GM18861 (cell line): ENCODE measurements around the gene ARRDC3.
"Not testable (repeated sequence)": the region's sequence is repeated elsewhere in the genome, so short reads cannot be mapped to it uniquely, and the experiment has no call there.

Experiments
- ATAC-seq: cut with Tn5 transposase; IDR thresholded peaks from one replicate; pipeline ENCODE4 v1.9.1; 2021; ENCODE audit not compliant: unreplicated experiment

Gene ARRDC3

GRCh38 chr5:91361790-91362189 is 21.3 kb downstream of the ARRDC3 start:
- ATAC-seq, result no peak

DNA sequence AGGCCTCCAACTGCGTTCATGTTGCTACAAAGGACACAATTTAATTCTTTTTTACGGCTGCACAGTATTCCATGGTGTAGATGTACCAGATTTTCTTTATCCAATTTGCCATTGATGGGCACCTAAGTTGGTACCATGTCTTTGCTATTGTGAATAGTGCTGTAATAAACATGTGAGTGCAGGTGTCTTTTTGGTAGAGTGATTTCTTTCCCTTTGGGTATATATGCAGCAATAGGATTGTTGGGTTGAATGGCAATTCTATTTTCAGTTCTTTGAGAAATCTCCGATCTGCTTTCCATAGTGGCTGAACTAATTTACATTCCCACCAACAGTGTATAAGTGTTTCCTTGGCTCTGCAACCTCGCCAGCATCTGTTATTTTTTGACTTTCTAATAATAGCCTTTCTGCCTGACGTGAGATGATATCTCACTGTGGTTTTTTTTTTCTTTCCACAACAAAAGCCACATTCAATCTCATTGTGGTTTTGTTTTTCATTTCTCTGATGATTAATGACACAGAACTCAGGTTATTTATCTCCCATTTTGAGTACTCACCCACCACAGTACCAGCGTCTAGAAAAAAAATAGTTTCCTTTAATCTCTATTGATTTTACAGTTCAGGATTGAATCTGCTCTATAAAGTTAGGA is 21.9 kb downstream of the ARRDC3 start:
- peak; percentile 84 for ATAC-seq

DNA sequence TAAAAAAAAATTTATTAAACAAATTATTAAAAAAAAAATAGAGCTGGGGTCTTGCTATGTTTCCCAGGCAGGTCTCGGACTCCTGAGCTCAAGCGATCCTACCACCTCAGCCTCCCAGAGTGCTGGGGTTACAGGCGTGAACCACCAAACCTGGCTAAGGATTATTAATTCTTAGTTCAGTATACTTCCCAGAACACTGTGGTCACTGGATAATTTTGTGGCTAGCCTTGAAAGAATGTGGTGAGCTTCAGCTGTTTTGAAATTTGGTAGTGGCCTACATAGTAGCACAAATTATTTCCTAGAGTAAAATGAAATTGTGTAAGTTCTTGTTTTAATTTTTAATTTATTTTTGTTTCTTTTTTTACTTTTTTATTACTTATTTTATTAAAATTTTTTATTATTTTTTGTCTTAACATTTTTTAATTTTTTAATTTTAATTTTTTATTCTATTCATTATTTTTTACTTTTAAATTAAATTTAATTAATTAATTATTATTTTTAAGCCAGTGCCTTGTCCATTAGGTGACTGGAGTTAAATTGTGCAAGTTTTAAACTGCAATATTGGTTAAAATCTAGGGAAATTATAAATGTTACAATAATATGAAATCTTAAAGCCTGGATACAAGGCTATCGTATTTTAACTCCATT is 23.0 kb downstream of the ARRDC3 start:
- ATAC-seq, result no peak

GRCh38 chr5:91357806-91358205 is 25.3 kb downstream of the ARRDC3 start:
- ATAC-seq, result no peak

GRCh38 chr5:91357012-91357634 is 26.0 kb downstream of the ARRDC3 start:
- ATAC-seq, result no peak

GRCh38 chr5:91354867-91355266 is 28.2 kb downstream of the ARRDC3 start:
- ATAC-seq, result not testable (repeated sequence)

DNA sequence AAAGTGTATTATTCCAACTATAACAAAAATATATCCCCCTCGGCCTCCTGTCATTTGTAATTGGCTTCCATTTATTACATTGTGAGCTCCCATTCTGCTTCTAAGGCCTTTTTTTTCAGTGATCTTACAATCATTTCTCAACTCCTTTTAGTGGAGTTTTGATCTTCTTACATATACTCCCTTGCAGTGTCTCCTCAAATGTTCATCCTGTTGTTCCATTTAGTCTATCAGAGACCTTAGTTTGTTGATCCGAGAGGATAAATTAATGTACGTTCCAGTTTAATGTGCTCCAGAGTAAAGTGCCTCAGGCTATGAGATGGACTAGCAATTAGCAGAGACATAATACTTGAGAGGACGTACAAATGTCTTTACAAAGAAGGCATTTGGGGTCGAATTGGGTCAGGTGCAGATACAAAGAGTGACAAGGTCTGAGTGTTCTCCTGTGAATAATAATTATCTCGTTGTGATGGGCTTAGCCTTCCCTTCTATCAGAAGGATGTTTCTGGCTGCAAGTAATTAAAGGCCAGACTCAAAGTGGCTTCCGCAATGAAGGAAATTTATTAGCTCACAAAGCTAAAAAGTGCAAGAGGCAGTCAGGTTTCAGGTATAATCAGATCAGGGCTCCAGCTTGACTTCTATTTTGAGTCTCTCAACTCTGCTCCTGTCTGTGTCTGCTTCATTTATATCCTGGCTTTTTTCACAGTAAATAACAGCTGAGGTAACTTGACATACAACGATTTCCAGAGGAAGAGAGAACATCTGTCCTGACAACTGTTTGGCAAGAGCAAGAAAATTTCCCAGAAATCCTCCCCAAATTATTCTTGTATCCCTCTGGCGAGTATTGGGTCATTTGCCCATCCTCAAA is 30.1 kb downstream of the ARRDC3 start:
- ATAC-seq, result no peak

DNA sequence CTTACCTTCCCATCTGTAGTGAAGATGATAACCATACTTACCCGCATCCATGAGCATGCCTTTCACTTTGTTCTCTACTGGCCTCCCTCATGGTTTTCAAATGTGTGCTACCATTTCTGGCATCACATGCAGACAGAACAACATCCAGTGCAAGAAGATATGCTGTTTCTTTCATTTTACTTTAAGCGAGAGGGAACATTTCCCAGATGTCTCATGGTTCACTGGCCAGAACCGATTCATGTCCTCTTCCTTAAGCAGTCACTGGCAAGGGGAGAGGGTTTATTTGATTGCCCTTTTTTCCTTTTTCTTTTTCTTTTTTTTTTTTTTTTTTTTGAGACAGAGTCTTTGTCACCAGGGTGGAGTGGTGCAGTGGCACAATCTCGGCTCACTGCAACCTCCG is 37.7 kb downstream of the ARRDC3 start:
- no peak for ATAC-seq

- ATAC-seq, result not testable (repeated sequence)
Measured at GRCh38 chr5:91344661-91345200, 38.4 kb downstream of the ARRDC3 start.

- ATAC-seq, result no peak
Measured at GRCh38 chr5:91343916-91344315, 39.2 kb downstream of the ARRDC3 start.

GRCh38 chr5:91342931-91343330 is 40.2 kb downstream of the ARRDC3 start:
- not testable (repeated sequence) for ATAC-seq

- ATAC-seq, result no peak
Measured at GRCh38 chr5:91341154-91341553, 42.0 kb downstream of the ARRDC3 start.

GRCh38 chr5:91340532-91340931 is 42.6 kb downstream of the ARRDC3 start:
- ATAC-seq, result no peak

GRCh38 chr5:91339063-91339705 is 43.9 kb downstream of the ARRDC3 start:
- no peak for ATAC-seq

- peak; percentile 86 for ATAC-seq
Measured at GRCh38 chr5:91332267-91333045, 50.7 kb downstream of the ARRDC3 start.

DNA sequence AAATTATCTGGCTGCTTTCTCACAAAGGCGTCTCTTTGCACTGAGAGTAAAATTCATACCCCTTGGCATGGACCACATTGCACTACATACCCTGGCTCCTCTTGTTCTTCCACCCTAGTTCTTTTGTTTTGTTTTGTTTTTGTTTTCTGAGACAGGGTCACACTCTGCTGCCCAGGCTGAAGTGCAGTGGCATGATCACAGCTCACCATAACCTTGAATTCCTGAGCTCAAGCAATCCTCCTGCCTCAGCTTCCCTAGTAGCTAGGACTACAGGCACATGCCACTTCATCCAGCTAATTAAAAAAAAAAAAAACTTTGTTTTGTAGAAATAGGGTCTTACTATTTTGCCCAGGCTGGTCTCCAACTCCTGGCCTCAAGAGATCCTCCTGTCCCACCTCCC is 51.4 kb downstream of the ARRDC3 start:
- ATAC-seq, result no peak

DNA sequence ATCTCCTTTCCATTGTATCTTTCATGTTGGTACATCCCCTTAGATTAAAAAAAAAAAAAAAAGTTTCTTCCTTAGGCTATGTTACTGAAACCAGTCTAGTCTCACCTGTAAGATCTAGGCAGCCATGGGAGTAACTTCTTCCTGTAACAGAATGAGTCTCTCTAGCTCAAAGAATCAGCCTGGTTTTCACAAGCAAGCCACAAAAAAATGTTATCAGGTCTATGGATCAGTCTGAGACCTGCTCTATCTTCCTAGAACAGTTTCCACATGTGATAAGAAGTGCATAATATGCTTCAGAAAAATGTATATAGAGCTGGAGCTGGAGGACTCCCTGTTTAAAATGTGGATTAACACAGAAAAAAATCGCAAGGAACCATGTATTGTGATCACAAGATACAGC is 53.8 kb downstream of the ARRDC3 start:
- ATAC-seq, result no peak

DNA sequence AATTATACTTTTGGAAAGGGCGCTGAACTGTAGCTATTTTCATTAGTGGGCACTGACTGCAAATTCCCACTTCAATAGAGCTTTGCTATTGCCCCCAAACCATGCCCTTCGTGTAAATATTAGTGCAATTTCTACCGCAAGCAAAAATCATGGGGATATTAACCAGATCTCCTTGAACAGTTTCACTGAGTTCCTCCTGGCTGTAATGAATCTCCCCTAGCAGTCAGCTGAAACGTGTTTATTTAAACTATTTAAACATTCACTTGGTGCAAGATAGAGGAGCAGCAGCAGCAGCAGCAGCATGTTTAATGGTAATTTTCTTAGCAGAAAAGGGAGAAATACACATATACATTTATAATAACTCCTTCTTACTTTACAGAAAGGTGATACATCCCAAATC is 54.4 kb downstream of the ARRDC3 start:
- ATAC-seq, result no peak

DNA sequence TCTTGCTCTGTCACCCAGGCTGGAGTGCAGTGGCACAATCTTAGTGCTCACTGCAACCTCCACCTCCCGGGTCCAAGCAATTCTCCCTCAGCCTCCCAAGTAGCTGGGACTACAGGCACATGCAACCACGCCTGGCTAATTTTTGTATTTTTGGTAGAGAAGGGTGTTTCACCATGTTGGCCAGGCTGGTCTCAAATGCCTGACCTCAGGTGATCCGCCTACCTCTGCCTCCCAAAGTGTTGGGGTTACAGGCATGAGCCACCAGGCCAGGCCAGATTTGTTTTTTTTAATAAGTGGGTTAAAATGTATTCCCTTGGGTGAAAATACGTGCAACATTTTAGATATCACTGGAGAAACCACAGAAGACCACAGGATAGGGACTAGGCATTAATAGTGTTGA is 60.1 kb downstream of the ARRDC3 start:
- not testable (repeated sequence) for ATAC-seq

GRCh38 chr5:91319667-91320066 is 63.5 kb downstream of the ARRDC3 start:
- no peak for ATAC-seq
